M059J (cell line): ENCODE data around the gene EPHB1. TPM values are rescaled to one million over a fixed set of nuclear protein-coding genes. Genes with fewer than 3 reads are reported as not detected.

Experiments
- DNase-seq: peaks from one replicate; pipeline ENCODE4 v3.0.0-alpha.2; 2012; ENCODE audit warnings: low read depth
- total RNA-seq: library from RNA; depleted of rRNA; stranded (reverse); fragments of >200 nt; shearing (Covaris generic); gene quantifications from 2 replicates; pipeline ENCODE4 v1.2.3, GENCODE V29; 2014; rRNA removed

EPHB1 gene
- total RNA-seq, 1 experiment from 2014 or later, result 1.0 TPM

- DNase-seq, result no peak
These were observed 454.1 kb downstream of the EPHB1 start for GRCh38 chr3:135249186-135249585.

DNA sequence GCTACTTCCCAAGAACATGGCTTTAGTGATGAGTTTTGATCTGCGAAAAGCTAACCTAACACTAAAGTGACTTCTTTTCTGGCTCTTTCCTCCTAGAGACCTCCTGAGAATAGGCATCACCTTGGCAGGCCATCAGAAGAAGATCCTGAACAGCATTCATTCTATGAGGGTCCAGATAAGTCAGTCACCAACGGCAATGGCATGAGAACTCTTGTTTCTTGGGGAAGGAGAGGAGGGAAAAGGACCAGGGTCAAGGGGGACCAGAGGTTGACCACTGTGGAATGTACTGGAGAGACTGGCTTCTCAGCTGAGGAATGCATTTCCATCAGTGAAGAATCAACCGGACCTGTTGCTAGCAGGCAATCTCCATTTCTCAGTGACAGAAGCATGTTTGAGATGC is 463.9 kb downstream of the EPHB1 start:
- no peak for DNase-seq

DNA sequence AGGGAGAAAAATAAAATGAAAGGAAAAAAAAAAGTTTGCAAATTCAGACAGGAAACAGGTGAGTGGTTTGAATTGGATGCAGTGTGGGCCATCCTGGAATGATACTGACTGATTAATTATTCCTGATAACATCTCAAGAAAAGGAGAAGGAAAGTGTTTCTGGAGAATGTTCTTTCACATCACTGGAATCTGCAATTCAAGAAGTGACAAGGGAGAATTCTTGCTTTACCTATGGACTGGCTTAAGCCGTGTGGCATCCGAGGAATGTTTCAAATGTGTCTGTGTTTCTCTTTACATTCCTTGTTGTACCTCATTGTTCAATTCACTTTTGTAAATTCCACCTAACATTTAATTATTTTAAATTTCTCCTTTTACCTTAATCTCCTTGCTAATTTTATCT is 465.0 kb downstream of the EPHB1 start:
- DNase-seq, result no peak

DNA sequence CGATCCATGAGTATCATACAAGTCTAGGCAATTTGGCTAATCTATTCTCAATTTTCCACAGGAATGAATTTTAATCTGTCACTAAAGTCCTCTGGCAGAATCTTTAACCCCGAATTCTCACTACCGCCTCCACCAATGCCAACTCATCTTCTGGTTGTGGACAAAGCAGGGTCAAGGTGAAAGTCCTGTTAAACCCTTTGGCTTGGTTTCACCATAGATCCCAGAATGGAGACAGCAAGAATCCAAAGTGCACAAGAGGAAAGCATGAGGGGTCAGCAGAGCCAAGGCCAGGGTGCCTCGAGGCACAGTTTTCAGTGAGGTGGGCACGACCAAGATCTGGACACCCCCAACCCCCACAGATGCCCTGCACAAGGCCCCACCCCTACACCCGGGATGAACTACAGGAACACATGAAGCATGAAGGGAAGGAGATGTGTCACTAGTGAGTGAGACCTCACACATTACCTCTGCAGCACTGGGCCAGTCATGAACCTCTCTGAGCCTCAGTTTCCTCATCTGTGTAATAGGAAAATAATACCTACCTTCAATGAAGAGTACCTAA is 466.2 kb downstream of the EPHB1 start:
- DNase-seq, result no peak

DNA sequence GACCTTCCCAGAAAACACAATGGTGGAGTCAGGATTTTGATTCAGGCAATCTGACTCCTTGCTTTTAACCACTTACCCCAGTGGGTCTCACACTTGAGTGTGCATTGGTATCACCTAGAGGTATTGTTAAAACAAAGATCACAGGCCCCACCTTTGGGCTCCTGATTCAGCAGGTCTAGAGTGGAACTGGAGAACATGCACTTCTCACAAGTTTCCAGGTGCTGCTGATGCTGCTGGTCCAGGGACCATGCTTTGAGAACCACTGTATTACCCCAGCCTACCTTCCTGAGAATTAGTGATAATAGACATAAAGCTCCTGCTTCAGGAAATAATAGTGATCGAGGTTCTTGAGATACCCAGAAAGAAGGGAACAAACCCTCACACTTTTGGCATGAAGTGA is 466.9 kb downstream of the EPHB1 start:
- DNase-seq, result no peak

- no peak for DNase-seq
These were observed 467.4 kb downstream of the EPHB1 start for GRCh38 chr3:135262441-135262840.

GRCh38 chr3:135263331-135263730 is 468.3 kb downstream of the EPHB1 start:
- no peak for DNase-seq

DNA sequence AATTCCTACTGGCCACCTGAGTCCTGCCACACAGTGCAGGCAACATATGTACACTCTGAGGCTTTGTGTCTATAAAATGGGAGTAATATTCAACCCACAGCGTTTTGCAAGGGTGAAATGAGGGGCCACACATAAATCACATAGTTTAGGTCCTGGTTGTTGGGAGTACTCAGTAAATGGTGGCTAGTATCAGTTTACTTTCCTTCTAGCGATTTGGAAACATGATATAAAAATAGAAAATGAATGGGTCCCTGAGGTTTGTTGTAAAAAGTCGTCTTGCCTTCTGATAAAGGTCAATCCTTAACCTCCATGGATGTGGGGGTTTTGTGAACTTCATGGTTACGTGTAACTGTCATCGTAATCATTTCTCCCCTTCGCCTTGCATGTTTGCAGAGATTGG is 472.4 kb downstream of the EPHB1 start:
- no peak for DNase-seq

DNA sequence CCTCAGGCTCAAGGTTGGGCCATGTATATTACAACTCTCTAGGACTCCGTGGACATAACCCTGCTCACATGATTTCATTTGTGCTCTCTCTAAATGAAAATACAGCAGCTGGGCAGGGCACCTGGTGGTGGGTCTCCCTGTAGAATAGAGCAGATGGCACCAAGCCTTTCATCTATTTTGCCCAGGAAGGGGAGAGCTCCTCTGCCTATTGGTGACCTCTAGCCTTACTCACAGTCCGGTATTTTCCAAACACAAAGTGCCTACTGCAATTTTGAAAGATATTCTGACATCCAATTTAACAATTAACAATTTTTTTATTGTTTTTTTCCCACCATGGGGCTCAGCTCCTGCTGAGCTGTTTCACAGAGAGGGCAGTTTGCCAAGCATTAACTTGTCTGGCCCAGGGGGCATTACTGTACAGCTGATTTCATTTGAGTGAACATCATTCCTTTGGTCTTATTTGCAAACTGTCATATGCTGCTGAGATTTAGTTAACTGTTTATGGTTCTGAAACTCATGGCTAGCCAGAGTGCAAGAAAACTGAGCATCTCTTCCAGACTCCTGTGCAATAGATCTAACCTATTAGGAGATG is 474.0 kb downstream of the EPHB1 start:
- DNase-seq, result no peak

- no peak for DNase-seq
These were observed 476.3 kb downstream of the EPHB1 start for GRCh38 chr3:135271177-135272025.

DNA sequence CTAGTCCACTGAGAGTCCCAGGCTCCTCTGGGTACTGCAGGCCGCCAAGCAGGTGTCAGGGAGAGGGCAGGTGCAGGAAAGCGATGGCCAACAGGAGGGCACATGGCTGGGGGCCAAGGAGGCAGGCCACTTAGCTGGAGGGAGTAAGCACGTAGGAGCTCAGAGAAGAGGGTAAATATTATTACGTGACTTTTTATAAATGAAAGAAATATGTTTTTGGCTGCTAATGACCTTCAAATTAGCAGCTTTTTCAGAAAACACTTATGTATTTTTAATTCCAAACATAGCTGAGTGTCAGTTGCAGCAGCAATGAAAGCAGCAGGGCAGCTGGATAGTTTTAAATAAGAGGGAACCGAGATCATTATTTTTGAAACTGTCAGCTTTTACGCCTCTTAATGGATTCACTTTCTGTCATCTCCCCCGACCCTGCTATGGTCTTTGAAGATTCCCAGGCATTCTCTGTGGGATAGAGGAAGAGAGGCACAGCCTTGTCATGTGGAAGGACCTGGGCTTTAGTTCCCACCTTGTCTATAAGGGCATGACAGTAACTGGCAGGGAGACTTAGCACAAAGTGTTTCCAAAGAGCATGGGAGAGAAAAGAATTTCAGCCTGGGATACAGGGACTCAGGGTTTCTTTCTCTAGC is 477.1 kb downstream of the EPHB1 start:
- DNase-seq, result no peak

GRCh38 chr3:135292162-135292561 is 497.1 kb downstream of the EPHB1 start:
- DNase-seq, result no peak

- DNase-seq, result no peak
These were observed 506.6 kb downstream of the EPHB1 start for GRCh38 chr3:135301670-135302069.

GRCh38 chr3:135304378-135304777 is 509.3 kb downstream of the EPHB1 start:
- peak; percentile 7 for DNase-seq

Other genes starting within 250 kb of the EPHB1 start
- gene KY, start 144.2 kb upstream of the EPHB1 start, total RNA-seq, result 0.66 and 0.76 TPM in 2 replicates